WTC11 (cell line): ENCODE results near the gene EDEM2.

Source experiments
- CBFB ChIP-seq: sonication (generic); formaldehyde crosslinking; IDR thresholded peaks from 2 replicates; pipeline ENCODE4 v1.8.1; 2022; ENCODE audit warnings: mild to moderate bottlenecking, low read depth, missing genetic modification reagents
- CTCF ChIP-seq: fragments of 200-600 bp; IDR thresholded peaks from 2 replicates; pipeline ENCODE4 v1.8.0; 2022; ENCODE audit warnings: antibody characterized with exemption
- E2F5 ChIP-seq: sonication (generic); formaldehyde crosslinking; IDR thresholded peaks from 2 replicates; pipeline ENCODE4 v1.8.1; 2022; ENCODE audit warnings: mild to moderate bottlenecking, moderate library complexity, missing genetic modification reagents
- FOXJ3 ChIP-seq: sonication (generic); formaldehyde crosslinking; IDR thresholded peaks from 2 replicates; pipeline ENCODE4 v1.9.0; 2021; ENCODE audit warnings: missing genetic modification reagents, mild to moderate bottlenecking, borderline replicate concordance
- GABPB1 ChIP-seq: sonication (generic); formaldehyde crosslinking; IDR thresholded peaks from 2 replicates; pipeline ENCODE4 v1.8.1; 2023; ENCODE audit warnings: mild to moderate bottlenecking, missing genetic modification reagents
- MLX ChIP-seq: sonication (generic); formaldehyde crosslinking; IDR thresholded peaks from 2 replicates; pipeline ENCODE4 v1.8.1; 2023; ENCODE audit warnings: mild to moderate bottlenecking, missing genetic modification reagents, moderate library complexity
- PRDM15 ChIP-seq: sonication (generic); formaldehyde crosslinking; IDR thresholded peaks from 2 replicates; pipeline ENCODE4 v1.8.0; 2022; ENCODE audit warnings: missing genetic modification reagents
- ZNF512 ChIP-seq: sonication (generic); formaldehyde crosslinking; IDR thresholded peaks from 2 replicates; pipeline ENCODE4 v1.8.1; 2022; ENCODE audit warnings: missing genetic modification reagents, borderline replicate concordance

- TF ChIP-seq FOXJ3: no peak
- no peak for TF ChIP-seq GABPB1 (CRISPR knock-in tag)
- no peak for TF ChIP-seq MLX (CRISPR knock-in tag)
- no peak for TF ChIP-seq CBFB (CRISPR knock-in tag)
- TF ChIP-seq CTCF: no peak
- TF ChIP-seq PRDM15 (CRISPR knock-in tag): no peak
- no peak for TF ChIP-seq ZNF512 (CRISPR knock-in tag)
- no peak for TF ChIP-seq E2F5
These were observed 29.0 kb upstream of the EDEM2 start for GRCh38 chr20:35176132-35176531.
